ENCODE results near the gene SDR9C7.

GRCh38 chr12:56894698-56895368 is 39.4 kb downstream of the SDR9C7 start:
- TF ChIP-seq CTCF (conservative IDR thresholded peaks at IDR 0.05) (no peak), EZH2 (IDR thresholded peaks at IDR 0.05; ENCODE audit: low read depth) (no peak)
